Tibial nerve (tissue), 4 donors: ENCODE measurements around the gene DLX1.

Experiments used
- CTCF ChIP-seq, 5 experiments: fragments of 200-600 bp in 3 of 5; fragments of 450-650 bp in 2 of 5; sonication (generic) in 3 of 5; IDR thresholded peaks; one replicate each; pipeline ENCODE4 v1.5.1; 2016 to 2019; ENCODE audit warnings: antibody characterized with exemption in 5 of 5, mild to moderate bottlenecking in 3 of 5, moderate library complexity in 2 of 5
- EP300 ChIP-seq, 2 donors: sonication (generic); formaldehyde crosslinking; IDR thresholded peaks; one replicate each; pipeline ENCODE4 v1.6.1; 2017; ENCODE audit warnings: antibody characterized with exemption in 2 of 2, mild to moderate bottlenecking in 1 of 2
- POLR2A ChIP-seq, 2 donors: fragments of 450-650 bp; IDR thresholded peaks; one replicate each; pipeline ENCODE4 v1.6.1; 2017; ENCODE audit warnings: antibody characterized with exemption in 2 of 2, mild to moderate bottlenecking in 2 of 2, moderate library complexity in 2 of 2

GRCh38 chr2:172102391-172103359 lies 17.4 kb downstream of the DLX1 start, which contains the start of gene DLX2:
- TF ChIP-seq POLR2A (IDR thresholded peaks at IDR 0.05) (peak in 1 of 2 donors; percentile 19), CTCF (IDR thresholded peaks at IDR 0.05) (no peak), EP300 (IDR thresholded peaks at IDR 0.05) (peak in 1 of 2 donors; percentile 37)
